Psoas muscle (tissue), 8 donors: Measurements from ENCODE around the gene IDH3B. TPM values are rescaled to one million over a fixed set of nuclear protein-coding genes. Genes with fewer than 3 reads are reported as not detected.
A peak's percentile ranks its signal among the peaks of the same experiment; 100 is the strongest.

ENCODE experiments used
- ATAC-seq, 4 donors: fragments of 200-7000 bp; cut with Tn5 transposase; one replicate each; pipeline ENCODE4 v1.9.1; 2020; ENCODE audit warnings: moderate library complexity in 3 of 4, mild to moderate bottlenecking in 2 of 4
- DNase-seq, 2 donors: peaks; one replicate each; pipeline ENCODE4 v3.0.0-alpha.2; 2020
- H3K27ac ChIP-seq: fragments of 200-600 bp; one replicate; pipeline ENCODE4 v1.8.0; 2022
- H3K27me3 ChIP-seq, 3 donors: fragments of 200-600 bp in 1 of 3; one replicate each; pipeline versions ENCODE4 v1.6.1 to v1.8.0; 2013 to 2022; ENCODE audit warnings: low read length in 2 of 3, mild to moderate bottlenecking in 2 of 3, moderate library complexity in 1 of 3; ENCODE audit not compliant: insufficient read depth in 3 of 3
- H3K36me3 ChIP-seq, 2 donors: fragments of 200-600 bp in 1 of 2; one replicate each; pipeline versions ENCODE4 v1.6.1 to v1.8.0; 2013 to 2022; ENCODE audit warnings: low read depth in 1 of 2, mild to moderate bottlenecking in 1 of 2, moderate library complexity in 1 of 2; ENCODE audit not compliant: insufficient read depth in 1 of 2
- H3K4me1 ChIP-seq: fragments of 200-600 bp; one replicate; pipeline ENCODE4 v1.8.0; 2022
- H3K4me3 ChIP-seq: fragments of 200-600 bp; one replicate; pipeline ENCODE4 v1.8.0; 2022; ENCODE audit warnings: mild to moderate bottlenecking
- H3K9me3 ChIP-seq: fragments of 200-600 bp; one replicate; pipeline ENCODE4 v1.8.0; 2022
- CTCF ChIP-seq: fragments of 200-600 bp; IDR thresholded peaks from one replicate; pipeline ENCODE4 v1.8.0; 2022; ENCODE audit warnings: antibody characterized with exemption
- WGBS, 3 donors: extraction: QIAGEN DNeasy Blood & Tissue Kit; methylation state at CpG; one replicate each; pipeline versions ENCODE4 v1.1.6 to v1.1.7; 2013; 5-methylcytosine and 5-hydroxymethylcytosine counted together
- intact Hi-C, 2 donors: fragments of 100-400 bp; cut with DNase I; formaldehyde crosslinking; loops; one replicate each; pipeline versions ENCODE4 v1.11.0 to v1.14.2; 2022
- polyA plus RNA-seq, 3 donors: library from polyadenylated mRNA; stranded (reverse); fragments of 200-250 nt; gene quantifications; one replicate each; pipeline ENCODE4 v1.2.3, GENCODE V29; 2013
- total RNA-seq, 4 donors: library from RNA; stranded (reverse); fragmentation: NEBNext Ultra II Directional in 2 of 4; extraction: Animal tissue kit (Norgen Biotek cat#: 25700) in 2 of 4; gene quantifications; one replicate each; pipeline versions ENCODE4 v1.2.1 to v1.2.4, GENCODE V29; 2021 to 2023
- donor health status: healthy with polysubstance abuse.
- donor health status: DM: no; HTN: no; CAD: no; lungs with moderate emphysema.
- donor health status: Bipolar disorder and iron deficiency.
- donor health status: healthy.
- donor health status: DM: yes; HTN: yes; CAD: no.
- donor health status: DM: no; HTN: no; CAD: no.
- donor health status: DM: no; HTN: no; CAD: no.
- donor health status: DM: yes; HTN: yes; CAD: no.

The IDH3B gene
- total and polyA plus RNA-seq, 7 donors: 58.8 to 262 (median 133) TPM

GRCh38 chr20:2695206-2695983 is 31.4 kb upstream of the IDH3B start:
- no peak for TF ChIP-seq CTCF
- intact Hi-C loops: loop anchor here in 1 of 2 donors (10.0 kb wide), 1 partner anchor 159 kb away; no protein-coding TSS in a partner anchor
- no peak for ATAC-seq
- Histone ChIP-seq H3K4me3 (no peak overlapping the region), H3K27me3 (peaks cover 0 to 57% (median 18%) of the 10 kb centered on the region in 3 donors), H3K27ac (no peak overlapping the region), H3K9me3 (no peaks in the 10 kb centered on the region), H3K4me1 (no peaks in the 10 kb centered on the region), H3K36me3 (no peaks in the 10 kb centered on the region)
- WGBS, 3 donors: 79 to 84% (median 82%) methylated on average over 13 of the region's 13 CpGs
- DNase-seq: no peak

- Histone ChIP-seq H3K27me3 (peaks cover 0 to 61% (median 18%) of the 10 kb centered on the region in 3 donors), H3K27ac (no peak overlapping the region), H3K4me3 (no peak overlapping the region), H3K9me3 (no peaks in the 10 kb centered on the region), H3K36me3 (no peaks in the 10 kb centered on the region), H3K4me1 (no peaks in the 10 kb centered on the region)
- no peak for TF ChIP-seq CTCF
- no peak for ATAC-seq
- intact Hi-C loops: loop anchor here in 1 of 2 donors (5.0 to 10.0 kb wide), 2 partner anchors 48 to 160 kb away; no protein-coding TSS in a partner anchor
- no peak for DNase-seq
- WGBS, 3 donors: 52 to 67% (median 61%) methylated on average over 13 of the region's 13 CpGs
These were observed 30.5 kb upstream of the IDH3B start for GRCh38 chr20:2694519-2694918.

- no peak for DNase-seq
- Histone ChIP-seq H3K27me3 (peaks cover 0 to 64% (median 18%) of the 10 kb centered on the region in 3 donors), H3K9me3 (no peaks in the 10 kb centered on the region), H3K4me1 (no peaks in the 10 kb centered on the region), H3K27ac (no peak overlapping the region), H3K4me3 (peak overlapping the region; percentile 52), H3K36me3 (no peaks in the 10 kb centered on the region)
- ATAC-seq: peak in 1 of 4 donors; percentile 11
- intact Hi-C loops: loop anchor here in 1 of 2 donors (5.0 to 10.0 kb wide), 2 partner anchors 48 to 161 kb away; no protein-coding TSS in a partner anchor
- no peak for TF ChIP-seq CTCF
- 20 to 24% (median 21%) methylated on average over 21 to 23 of the region's 23 CpGs for WGBS, 3 donors
These were observed 30.0 kb upstream of the IDH3B start for GRCh38 chr20:2694008-2694471.

- H3K36me3 ChIP-seq: no peaks in the 10 kb centered on the region
- no peak overlapping the region for H3K27ac ChIP-seq
- no peaks in the 10 kb centered on the region for H3K4me1 ChIP-seq
- intact Hi-C loops: loop anchor here in 1 of 2 donors (5.0 to 10.0 kb wide), 2 partner anchors 49 to 161 kb away; no protein-coding TSS in a partner anchor
- peak overlapping the region; percentile 52 for H3K4me3 ChIP-seq
- ATAC-seq (peak in 3 of 4 donors; percentile 8 to 29 (median 19)), DNase-seq (peak in 1 of 2 donors; percentile 37)
- H3K9me3 ChIP-seq: no peaks in the 10 kb centered on the region
- no peak for TF ChIP-seq CTCF
- WGBS, 3 donors: 1 to 2% (median 2%) methylated on average over 43 to 87 of the region's 89 CpGs
- peaks cover 0 to 67% (median 18%) of the 10 kb centered on the region in 3 donors for H3K27me3 ChIP-seq
These were observed 29.4 kb upstream of the IDH3B start for GRCh38 chr20:2693286-2694007.
